ENCODE data around the gene FARP1.
"Not testable (repeated sequence)": the region's sequence is repeated elsewhere in the genome, so short reads cannot be mapped to it uniquely, and the experiment has no call there.

The FARP1 gene

GRCh38 chr13:98206946-98207345 lies 64.1 kb downstream of the FARP1 start:
- no peak for DNase-seq

DNA sequence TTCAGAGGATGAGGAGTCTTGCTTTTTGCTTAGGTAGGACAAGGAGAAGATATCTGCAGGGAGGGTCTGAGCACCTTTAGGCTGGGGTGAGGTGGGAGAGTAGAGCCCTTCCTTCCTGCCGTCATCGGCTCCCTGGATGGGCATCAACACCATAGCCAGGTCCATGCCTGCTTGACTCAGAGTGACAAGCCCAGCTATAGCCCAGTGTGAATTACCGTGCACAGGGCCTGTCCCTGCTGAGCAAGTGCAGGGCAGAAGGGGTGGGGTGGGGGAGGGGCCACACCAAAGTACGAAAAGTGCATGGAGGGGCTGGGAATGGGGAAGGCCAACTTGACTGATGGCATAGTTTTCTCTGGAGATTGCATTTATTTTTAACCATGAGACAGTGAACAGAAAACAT lies 64.5 kb downstream of the FARP1 start:
- DNase-seq = no peak

- no peak for DNase-seq
These were observed 65.7 kb downstream of the FARP1 start for GRCh38 chr13:98208606-98209005.

DNA sequence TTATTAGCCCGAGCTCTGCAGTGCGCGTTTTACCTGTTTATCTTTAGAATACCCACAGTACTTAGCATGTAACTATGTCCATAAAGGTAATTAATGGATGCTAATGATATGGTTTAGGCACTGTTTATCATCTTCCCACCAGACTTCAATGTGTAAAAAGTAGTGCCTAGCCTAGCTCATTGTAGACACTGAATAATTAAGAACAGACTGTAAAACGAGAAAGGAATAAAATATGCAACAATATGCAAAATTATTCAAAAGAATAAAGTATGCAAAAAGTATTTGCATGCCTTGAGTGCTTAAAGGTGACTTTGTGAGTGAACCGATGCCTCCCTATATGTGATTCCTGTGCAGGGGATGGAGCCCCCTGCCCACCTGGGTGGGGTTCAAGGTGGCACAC lies 69.9 kb downstream of the FARP1 start:
- DNase-seq = no peak

GRCh38 chr13:98213354-98213753 lies 70.5 kb downstream of the FARP1 start:
- no peak for DNase-seq

- no peak for DNase-seq
These were observed 71.2 kb downstream of the FARP1 start for GRCh38 chr13:98214008-98214643.

DNA sequence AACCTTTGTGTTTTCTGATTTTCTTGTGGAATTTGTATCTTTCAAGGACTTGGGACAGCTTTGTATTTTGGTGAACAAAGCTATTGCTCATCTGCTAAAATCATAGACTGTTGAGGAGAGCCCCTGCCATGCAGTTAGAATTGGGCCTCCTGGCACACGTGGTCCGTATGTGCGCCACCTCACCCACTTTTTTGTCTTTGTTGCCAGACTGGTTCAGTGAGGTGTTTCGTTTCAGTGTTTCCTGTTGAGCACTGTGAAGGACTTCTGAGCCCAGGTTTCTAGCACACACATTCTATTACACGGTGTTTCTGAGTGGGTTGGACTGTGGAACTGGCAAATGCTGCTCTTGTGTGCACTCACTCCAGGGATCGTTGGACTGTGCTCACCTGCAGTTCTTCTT lies 71.8 kb downstream of the FARP1 start:
- DNase-seq = no peak

GRCh38 chr13:98215508-98215907 lies 72.6 kb downstream of the FARP1 start:
- DNase-seq = no peak

DNA sequence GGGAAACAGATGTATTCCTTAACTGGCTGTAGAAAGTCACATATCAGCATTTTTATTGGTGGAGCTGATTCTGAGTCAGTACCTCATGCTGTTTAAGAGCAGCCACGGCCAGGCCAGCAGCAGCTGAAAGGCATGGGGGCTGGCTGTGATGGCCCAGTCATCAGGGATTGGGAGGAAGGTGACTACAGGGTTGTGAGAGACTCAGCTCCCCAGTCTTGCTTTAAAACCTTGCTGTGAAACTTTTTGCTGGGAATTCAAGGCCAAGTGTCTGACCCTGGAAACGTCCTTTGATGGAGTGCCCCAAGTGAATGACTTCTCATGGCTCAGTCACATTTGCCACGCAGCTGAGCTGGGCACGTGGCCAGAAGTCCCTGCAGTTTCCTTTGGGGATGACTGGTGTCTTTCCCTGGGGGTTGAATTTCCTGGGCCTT lies 73.3 kb downstream of the FARP1 start:
- no peak for DNase-seq

- no peak for DNase-seq
These were observed 73.9 kb downstream of the FARP1 start for GRCh38 chr13:98216711-98217285.

DNA sequence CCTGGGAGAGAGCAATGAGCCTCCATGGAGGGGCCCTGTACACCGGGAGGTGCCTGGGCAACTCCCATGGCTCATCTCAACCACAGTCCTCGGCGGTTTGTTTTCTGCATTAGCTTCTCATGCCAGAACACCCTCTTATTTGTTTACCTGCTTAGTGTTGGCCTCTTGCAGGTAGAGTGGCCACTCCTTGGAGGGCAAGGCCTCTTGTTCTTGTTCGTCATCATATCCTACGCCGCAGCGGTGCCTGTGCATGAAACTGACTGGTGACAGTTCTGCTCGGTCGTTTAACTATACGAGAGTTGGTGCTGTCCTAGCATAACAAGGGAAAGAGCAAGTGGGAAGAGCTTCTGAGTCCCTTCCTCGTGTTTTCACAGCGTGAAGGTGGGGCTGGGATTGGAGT lies 74.7 kb downstream of the FARP1 start:
- DNase-seq = no peak

DNA sequence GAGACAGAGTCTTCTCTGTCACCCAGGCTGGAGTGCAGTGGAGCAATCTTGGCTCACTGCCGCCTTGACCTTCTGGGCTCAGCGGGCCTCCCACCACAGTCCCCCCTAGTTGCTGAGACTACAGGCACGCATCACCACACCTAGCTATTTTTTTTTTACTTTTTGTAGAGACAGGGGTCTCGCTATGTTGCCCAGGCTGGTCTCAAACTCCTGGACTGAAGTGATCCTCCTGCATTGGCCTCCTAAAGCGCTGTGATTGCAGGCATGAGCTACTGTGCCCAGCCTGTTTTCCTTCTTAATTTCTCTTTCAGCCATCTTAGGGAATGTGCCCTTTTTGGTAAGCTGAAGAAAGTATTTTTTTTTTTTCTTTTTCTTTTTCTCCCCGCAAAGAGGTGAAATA lies 76.8 kb downstream of the FARP1 start:
- DNase-seq = no peak

DNA sequence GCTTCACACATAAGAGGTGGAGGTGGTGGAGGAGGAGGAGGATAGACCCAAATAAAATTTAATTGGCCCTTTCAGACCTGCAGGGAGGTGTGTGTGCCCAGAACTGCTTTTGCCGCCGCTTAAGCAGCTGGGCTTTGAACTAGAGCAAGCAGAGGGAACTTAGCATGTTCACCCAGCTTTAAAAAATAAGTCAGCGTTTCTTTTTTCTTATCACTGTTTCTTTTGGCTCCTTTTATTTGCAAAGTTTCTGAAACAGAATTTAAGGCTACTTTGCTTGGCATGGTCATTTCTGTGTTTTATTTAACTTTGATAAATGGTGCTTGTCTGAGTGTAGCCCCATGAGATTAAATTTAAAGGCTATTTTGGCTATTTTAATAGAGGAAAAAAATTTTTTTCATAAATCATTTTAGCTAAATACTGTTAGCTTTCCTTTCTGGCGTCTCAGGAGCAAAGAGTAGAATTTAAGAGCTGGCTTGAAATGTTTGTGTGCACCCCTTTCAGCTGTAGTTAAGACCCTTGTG lies 77.4 kb downstream of the FARP1 start:
- DNase-seq = no peak

- DNase-seq = no peak
These were observed 78.3 kb downstream of the FARP1 start for GRCh38 chr13:98221234-98221633.

DNA sequence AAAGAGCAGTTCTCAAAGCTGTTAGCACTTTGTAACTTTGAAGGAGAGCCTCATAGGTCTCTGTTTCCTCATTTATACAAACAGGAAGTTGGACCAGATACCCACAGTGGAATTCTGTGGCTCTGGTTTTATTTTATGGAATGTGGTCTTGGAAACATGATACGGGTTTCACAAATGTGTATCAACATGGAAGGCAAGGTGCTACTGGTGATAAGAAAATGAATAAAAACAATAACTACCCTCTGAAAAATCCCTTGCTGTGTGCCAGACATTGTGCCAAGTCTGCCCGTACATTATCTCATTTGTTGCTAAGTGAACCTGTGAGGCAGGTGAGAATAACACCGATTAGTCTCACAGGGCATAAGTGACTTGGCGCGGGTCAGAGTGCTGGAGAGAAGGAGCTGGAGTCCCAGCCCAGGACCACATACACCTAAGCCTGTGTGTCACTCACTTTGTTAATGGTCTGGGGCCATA lies 79.2 kb downstream of the FARP1 start:
- DNase-seq = no peak

DNA sequence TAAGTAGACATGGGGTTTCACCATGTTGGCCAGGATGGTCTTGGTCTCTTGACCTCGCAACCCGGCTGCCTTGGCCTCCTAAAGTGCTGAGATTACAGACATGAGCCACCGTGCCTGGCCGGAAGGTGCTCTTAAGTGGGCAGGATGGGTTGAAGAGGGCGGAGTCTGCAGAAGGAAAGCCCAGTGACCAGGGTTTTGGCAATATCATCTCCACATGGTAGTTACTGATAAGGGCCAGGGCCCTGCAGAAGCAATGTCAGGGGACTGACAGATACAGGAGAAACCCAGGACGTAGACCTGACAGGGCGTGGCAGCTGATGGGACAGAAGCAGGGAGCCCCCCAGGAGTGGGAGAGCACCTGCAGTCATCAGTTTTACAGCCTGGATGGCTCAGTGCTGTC lies 79.9 kb downstream of the FARP1 start:
- DNase-seq = no peak

GRCh38 chr13:98223741-98224140 lies 80.8 kb downstream of the FARP1 start:
- DNase-seq = no peak

GRCh38 chr13:98224557-98224956 lies 81.7 kb downstream of the FARP1 start:
- DNase-seq = no peak

GRCh38 chr13:98225036-98225940 lies 82.4 kb downstream of the FARP1 start:
- no peak for DNase-seq

GRCh38 chr13:98226496-98226895 lies 83.6 kb downstream of the FARP1 start:
- no peak for DNase-seq

- no peak for DNase-seq
These were observed 85.9 kb downstream of the FARP1 start for GRCh38 chr13:98228661-98229341.

GRCh38 chr13:98230762-98231161 lies 87.9 kb downstream of the FARP1 start:
- not testable (repeated sequence) for DNase-seq

DNA sequence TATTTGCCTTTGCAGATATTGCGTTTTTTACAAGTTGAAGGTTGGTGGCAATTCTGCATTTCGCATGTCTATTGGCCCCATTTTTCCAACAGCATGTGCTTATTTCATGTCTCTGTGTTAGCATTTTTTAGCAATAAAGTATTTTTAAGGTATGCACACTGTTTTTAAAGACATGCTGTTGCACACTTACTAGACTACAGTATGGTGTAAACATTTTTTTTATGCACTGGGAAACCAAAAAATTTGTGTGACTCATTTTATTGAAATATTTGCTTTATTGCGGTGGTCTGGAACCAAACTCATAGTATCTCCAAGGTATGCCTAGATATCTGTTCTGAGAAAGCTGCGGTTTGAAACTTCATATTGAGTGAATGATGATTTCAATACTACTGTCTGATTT lies 89.6 kb downstream of the FARP1 start:
- DNase-seq = no peak
